H1 (cell line): ENCODE measurements around the gene APOL2. TPM values are rescaled to one million over a fixed set of nuclear protein-coding genes. Genes with fewer than 3 reads are reported as not detected.

Source experiments
- CTCF ChIA-PET: fragments of 300-600 bp; sonication (Branson Sonifier 250); formaldehyde crosslinking; loops from one replicate; lab custom pipeline; 2021; ENCODE audit not compliant: partially characterized antibody; lab: Charles Lee
- POLR2A ChIA-PET: fragments of 300-600 bp; sonication (Branson Sonifier 250); formaldehyde crosslinking; loops from one replicate; lab custom pipeline; 2021; ENCODE audit warnings: inconsistent platforms; ENCODE audit not compliant: partially characterized antibody; lab: Charles Lee
- DNase-seq, 2 experiments: peaks; one replicate each; pipeline versions ENCODE4 v3.0.0 to v3.0.0-alpha.2; 2010 to 2022; ENCODE audit warnings: low spot score in 2 of 2, low read depth in 1 of 2, mixed read lengths in 1 of 2
- FAIRE-seq: peaks from 2 replicates; lab custom pipeline; 2011; peaks lifted over from hg19 to GRCh38; lab: Jason Lieb, UNC
- H2AFZ ChIP-seq: 2 replicates; pipeline ENCODE4 v1.8.1; 2012; ENCODE audit warnings: low read length, inconsistent platforms
- H2AK5ac ChIP-seq: 2 replicates; pipeline ENCODE4 v1.6.1; 2013; ENCODE audit warnings: low read depth, low read length
- H2BK120ac ChIP-seq: replicated peaks from 2 replicates; pipeline ENCODE3; 2013; ENCODE audit warnings: low read depth, low read length, inconsistent platforms
- H2BK12ac ChIP-seq: 2 replicates; pipeline ENCODE4 v1.6.1; 2013; ENCODE audit warnings: low read depth, low read length
- H2BK15ac ChIP-seq: 2 replicates; pipeline ENCODE4 v1.6.1; 2013; ENCODE audit warnings: low read length
- H2BK20ac ChIP-seq: 2 replicates; pipeline ENCODE4 v1.6.1; 2013; ENCODE audit warnings: low read length
- H2BK5ac ChIP-seq: 2 replicates; pipeline ENCODE4 v1.6.1; 2013; ENCODE audit warnings: low read depth, low read length
- H3K14ac ChIP-seq: 2 replicates; pipeline ENCODE4 v1.6.1; 2013; ENCODE audit warnings: inconsistent platforms; ENCODE audit not compliant: insufficient read length
- H3K18ac ChIP-seq: 2 replicates; pipeline ENCODE4 v1.6.1; 2013; ENCODE audit warnings: low read length; ENCODE audit errors: extremely low read depth
- H3K23ac ChIP-seq: 2 replicates; pipeline ENCODE4 v1.6.1; 2013; ENCODE audit warnings: inconsistent platforms; ENCODE audit not compliant: insufficient read length
- H3K23me2 ChIP-seq: 2 replicates; pipeline ENCODE4 v1.6.1; 2013; ENCODE audit warnings: low read depth, low read length
- H3K27ac ChIP-seq: 2 replicates; pipeline ENCODE4 v1.6.1; 2011; ENCODE audit warnings: low read depth, low read length, inconsistent platforms
- H3K27me3 ChIP-seq, 4 experiments: replicated peaks in 1 of 4; 1 replicate in 1 of 4; 2 replicates in 3 of 4; pipeline versions ENCODE4 v1.6.1 to v1.8.1; 2011 to 2013; ENCODE audit warnings: low read length in 3 of 4, mild to moderate bottlenecking in 3 of 4, inconsistent platforms in 2 of 4, mixed read lengths in 2 of 4, moderate library complexity in 1 of 4; ENCODE audit not compliant: control insufficient read depth in 3 of 4, insufficient read depth in 3 of 4; ENCODE audit errors: extremely low read depth in 1 of 4
- H3K36me3 ChIP-seq, 4 experiments: 2 replicates each; pipeline versions ENCODE4 v1.6.1 to v1.8.1; 2011 to 2013; ENCODE audit warnings: mild to moderate bottlenecking in 4 of 4, low read length in 3 of 4, moderate library complexity in 2 of 4, control low read depth in 1 of 4, inconsistent platforms in 1 of 4; ENCODE audit not compliant: insufficient read depth in 4 of 4, control insufficient read depth in 2 of 4
- H3K4ac ChIP-seq: replicated peaks from 2 replicates; pipeline ENCODE3; 2013; ENCODE audit warnings: low read length, low read depth, mixed read lengths, inconsistent platforms; ENCODE audit not compliant: insufficient read length
- H3K4me1 ChIP-seq, 4 experiments: replicated peaks in 1 of 4; 1 replicate in 1 of 4; 2 replicates in 3 of 4; pipeline versions ENCODE4 v1.6.1 to v1.8.1; 2011 to 2013; ENCODE audit warnings: low read length in 3 of 4, inconsistent platforms in 2 of 4, mixed read lengths in 1 of 4; ENCODE audit not compliant: insufficient read depth in 4 of 4, control insufficient read depth in 3 of 4
- H3K4me2 ChIP-seq, 2 experiments: 2 replicates each; pipeline versions ENCODE4 v1.6.1 to v1.8.1; 2011 to 2013; ENCODE audit warnings: low read depth in 2 of 2, low read length in 2 of 2, control low read depth in 1 of 2, inconsistent platforms in 1 of 2, mild to moderate bottlenecking in 1 of 2; ENCODE audit not compliant: insufficient read depth in 1 of 2
- H3K4me3 ChIP-seq, 4 experiments: fragments of 200-600, 300-600 bp in 1 of 4; sonication (generic), shearing (Covaris generic), sonication (Bioruptor Twin) in 1 of 4; 2 replicates each; pipeline versions ENCODE4 v1.5.1 to v1.8.1; 2011 to 2016; ENCODE audit warnings: low read length in 4 of 4, low read depth in 3 of 4, control low read depth in 2 of 4, inconsistent platforms in 2 of 4, mild to moderate bottlenecking in 2 of 4, mixed read lengths in 1 of 4, moderate library complexity in 1 of 4; ENCODE audit not compliant: insufficient read depth in 2 of 4; ENCODE audit errors: extremely low read depth in 1 of 4
- H3K56ac ChIP-seq: replicated peaks from 2 replicates; pipeline ENCODE3; 2013; ENCODE audit warnings: low read depth, mild to moderate bottlenecking, mixed read lengths, low read length, inconsistent platforms; ENCODE audit not compliant: insufficient read length
- H3K79me1 ChIP-seq: 2 replicates; pipeline ENCODE4 v1.6.1; 2013; ENCODE audit warnings: low read depth, low read length, control low read depth
- H3K79me2 ChIP-seq, 2 experiments: 2 replicates each; pipeline versions ENCODE4 v1.6.1 to v1.8.1; 2012 to 2013; ENCODE audit warnings: low read length in 2 of 2, mild to moderate bottlenecking in 2 of 2, inconsistent platforms in 1 of 2; ENCODE audit not compliant: insufficient read depth in 2 of 2, control insufficient read depth in 1 of 2
- H3K9ac ChIP-seq, 4 experiments: replicated peaks in 1 of 4; 1 replicate in 1 of 4; 2 replicates in 3 of 4; pipeline versions ENCODE4 v1.6.1 to v1.8.1; 2011 to 2013; ENCODE audit warnings: low read depth in 3 of 4, low read length in 3 of 4, control low read depth in 2 of 4, mild to moderate bottlenecking in 2 of 4, moderate library complexity in 2 of 4, inconsistent platforms in 1 of 4; ENCODE audit errors: extremely low read depth in 1 of 4
- H3K9me3 ChIP-seq, 2 experiments: 2 replicates each; pipeline versions ENCODE4 v1.6.1 to v1.8.1; 2012 to 2013; ENCODE audit warnings: mild to moderate bottlenecking in 2 of 2, moderate library complexity in 2 of 2, control low read depth in 1 of 2, inconsistent platforms in 1 of 2, low read depth in 1 of 2, low read length in 1 of 2, mixed read lengths in 1 of 2; ENCODE audit not compliant: insufficient read depth in 2 of 2
- H4K20me1 ChIP-seq, 2 experiments: replicated peaks in 1 of 2; 2 replicates each; pipeline versions ENCODE3 to v1.8.1; 2011 to 2013; ENCODE audit warnings: inconsistent platforms in 2 of 2, low read length in 2 of 2, mild to moderate bottlenecking in 1 of 2; ENCODE audit not compliant: insufficient read depth in 2 of 2, control insufficient read depth in 1 of 2
- H4K5ac ChIP-seq: 2 replicates; pipeline ENCODE4 v1.6.1; 2013; ENCODE audit warnings: low read length, low read depth, mixed read lengths, inconsistent platforms; ENCODE audit not compliant: insufficient read length
- H4K8ac ChIP-seq: 2 replicates; pipeline ENCODE4 v1.8.0; 2013; ENCODE audit warnings: mild to moderate bottlenecking, moderate library complexity, low read length, inconsistent platforms; ENCODE audit not compliant: insufficient read depth; ENCODE audit errors: extremely low read depth
- H4K91ac ChIP-seq: replicated peaks from 2 replicates; pipeline ENCODE3; 2013; ENCODE audit warnings: low read length, mixed read lengths, inconsistent platforms; ENCODE audit not compliant: insufficient read length
- CBX5 ChIP-seq: fragments of 300-800, 300-1000 bp; sonication (generic); IDR thresholded peaks from 2 replicates; pipeline ENCODE4 v1.7.1; 2016; ENCODE audit warnings: antibody characterized with exemption, low read length, low read depth
- CBX8 ChIP-seq: fragments of 300-800, 300-1000 bp; sonication (generic); IDR thresholded peaks from 2 replicates; pipeline ENCODE4 v1.7.1; 2016; ENCODE audit warnings: low read depth, low read length, borderline replicate concordance
- CEBPB ChIP-seq: IDR thresholded peaks from 2 replicates; pipeline ENCODE4 v1.6.1; 2012; ENCODE audit warnings: low read depth, low read length
- RAD21 ChIP-seq, 2 experiments: IDR thresholded peaks in 1 of 2; conservative IDR thresholded peaks in 1 of 2; 2 replicates each; pipeline ENCODE4 v1.6.1; 2011; ENCODE audit warnings: low read depth in 2 of 2, low read length in 2 of 2, improper control_type of control experiment in 1 of 2, inconsistent platforms in 1 of 2, mild to moderate bottlenecking in 1 of 2, moderate library complexity in 1 of 2
- RFX5 ChIP-seq: IDR thresholded peaks from 2 replicates; pipeline ENCODE4 v1.6.1; 2011; ENCODE audit warnings: low read depth, low read length, improper control_type of control experiment, borderline replicate concordance
- SIX5 ChIP-seq: IDR thresholded peaks from 2 replicates; pipeline ENCODE4 v1.6.1; 2011; ENCODE audit warnings: mild to moderate bottlenecking, low read depth, low read length
- SRF ChIP-seq: IDR thresholded peaks from 2 replicates; pipeline ENCODE4 v1.6.1; 2011; ENCODE audit warnings: mild to moderate bottlenecking, low read depth, low read length, moderate library complexity
- TBP ChIP-seq: IDR thresholded peaks from 2 replicates; pipeline ENCODE4 v1.6.1; 2011; ENCODE audit warnings: low read depth, low read length, improper control_type of control experiment
- TCF12 ChIP-seq: IDR thresholded peaks from 2 replicates; pipeline ENCODE4 v1.6.1; 2011; ENCODE audit warnings: low read depth, mild to moderate bottlenecking, low read length
- WGBS, 2 experiments: shearing (Covaris generic) in 1 of 2; methylation state at CpG; one replicate each; pipeline versions ENCODE4 v1.1.6 to v1.1.7; 2013 to 2015; ENCODE audit warnings: low lambda C conversion rate in 2 of 2, mixed read lengths in 2 of 2, inconsistent platforms in 1 of 2, low coverage in 1 of 2, missing lambda C conversion rate in 1 of 2; ENCODE audit not compliant: insufficient replicate concordance in 2 of 2, insufficient coverage in 1 of 2, insufficient read length in 1 of 2; ENCODE audit errors: extremely low coverage in 1 of 2, missing lambda C conversion rate in 1 of 2; 5-methylcytosine and 5-hydroxymethylcytosine counted together
- polyA plus RNA-seq, 7 experiments: library from polyadenylated mRNA; depleted of rRNA in 3 of 7; stranded (reverse) in 5 of 7; unstranded in 2 of 7; fragments of >200 nt in 5 of 7; fragments of 200-250 nt in 2 of 7; gene quantifications; 1 replicate in 5 of 7; 2 replicates in 1 of 7; 4 replicates in 1 of 7; pipeline versions ENCODE4 v1.2.1 to v1.2.3, GENCODE V29; 2011 to 2013; ENCODE audit warnings: missing spikeins in 2 of 7, mixed read lengths in 2 of 7
- total RNA-seq: library from RNA; stranded (reverse); fragmentation: NEBNext Ultra II Directional; extraction: Animal tissue kit (Norgen Biotek cat#: 25700); gene quantifications from 2 replicates; pipeline ENCODE4 v1.2.1, GENCODE V29; 2021
- TF ChIP-seq, protein P1 (sequence below): IDR thresholded peaks from 2 replicates; pipeline ENCODE4 v1.6.1; 2012; ENCODE audit warnings: low read length, inconsistent platforms

Gene APOL2
- total and polyA plus RNA-seq, 2 of the 8 experiments (the other 6 are each of a cell fraction or from before 2014, with no cell fraction given): 8.1 to 11.0 TPM

GRCh38 chr22:36211237-36211861 lies 28.0 kb downstream of the APOL2 start:
- DNase-seq (no peak), FAIRE-seq (no peak)
- H3K27ac ChIP-seq: no peak overlapping the region
- no peak overlapping the region for H3K4me2 ChIP-seq
- no peak overlapping the region for H4K91ac ChIP-seq
- no peak overlapping the region for H3K56ac ChIP-seq
- 0 out of 2 replicates have a peak overlapping the region, but pooled peaks have one; percentile 45 for H2AFZ ChIP-seq
- CTCF ChIA-PET: interaction anchor here (0.9 to 1.6 kb wide), 3 partner anchors 9 to 75 kb away, joined by 3 to 5 read pairs (median 4); partner anchors contain the start of gene APOL4
- H4K8ac ChIP-seq: no peak overlapping the region
- H3K4ac ChIP-seq: no peak overlapping the region
- no peaks in the 10 kb centered on the region for H4K20me1 ChIP-seq
- H3K36me3 ChIP-seq: no peaks in the 10 kb centered on the region
- no peak overlapping the region for H2BK15ac ChIP-seq
- H2BK5ac ChIP-seq: no peak overlapping the region
- H3K27me3 ChIP-seq: no peaks in the 10 kb centered on the region; a peak in 2 of 7 replicates
- no peak overlapping the region for H2BK120ac ChIP-seq
- no peak overlapping the region for H2AK5ac ChIP-seq
- no peak overlapping the region for H3K23ac ChIP-seq
- H2BK12ac ChIP-seq: no peak overlapping the region
- WGBS, 2 experiments: 84% methylated on average over 4 of the region's 4 CpGs; no CpG with 5 or more reads in 1 of the 2 experiments
- no peak overlapping the region for H3K14ac ChIP-seq
- no peak overlapping the region for H3K4me3 ChIP-seq
- H3K23me2 ChIP-seq: no peaks in the 10 kb centered on the region
- no peak overlapping the region for H3K9ac ChIP-seq
- H3K79me1 ChIP-seq: no peaks in the 10 kb centered on the region
- POLR2A ChIA-PET: interaction anchor here (0.6 kb wide), 1 partner anchor 548 kb away, joined by 3 read pairs; no protein-coding TSS in a partner anchor
- no peak overlapping the region for H2BK20ac ChIP-seq
- H3K18ac ChIP-seq: no peak overlapping the region
- H3K79me2 ChIP-seq: no peaks in the 10 kb centered on the region
- no peaks in the 10 kb centered on the region for H3K4me1 ChIP-seq
- no peak overlapping the region for H4K5ac ChIP-seq
- TF ChIP-seq, protein P1, sequence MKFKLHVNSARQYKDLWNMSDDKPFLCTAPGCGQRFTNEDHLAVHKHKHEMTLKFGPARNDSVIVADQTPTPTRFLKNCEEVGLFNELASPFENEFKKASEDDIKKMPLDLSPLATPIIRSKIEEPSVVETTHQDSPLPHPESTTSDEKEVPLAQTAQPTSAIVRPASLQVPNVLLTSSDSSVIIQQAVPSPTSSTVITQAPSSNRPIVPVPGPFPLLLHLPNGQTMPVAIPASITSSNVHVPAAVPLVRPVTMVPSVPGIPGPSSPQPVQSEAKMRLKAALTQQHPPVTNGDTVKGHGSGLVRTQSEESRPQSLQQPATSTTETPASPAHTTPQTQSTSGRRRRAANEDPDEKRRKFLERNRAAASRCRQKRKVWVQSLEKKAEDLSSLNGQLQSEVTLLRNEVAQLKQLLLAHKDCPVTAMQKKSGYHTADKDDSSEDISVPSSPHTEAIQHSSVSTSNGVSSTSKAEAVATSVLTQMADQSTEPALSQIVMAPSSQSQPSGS: no peak
- TF ChIP-seq RAD21 (IDR thresholded peaks at IDR 0.05 in 1 of 2, conservative IDR thresholded peaks at IDR 0.05 in 1 of 2; ENCODE audit: low read depth in 2 of 2, low read length in 2 of 2): no peak
- no peak for TF ChIP-seq TCF12
- TF ChIP-seq CBX8: no peak
- TF ChIP-seq TBP: no peak
- TF ChIP-seq RFX5: no peak
- TF ChIP-seq SRF: no peak
- no peak for TF ChIP-seq SIX5
- TF ChIP-seq CEBPB: no peak
- TF ChIP-seq CBX5: no peak
- H3K9me3 ChIP-seq: peaks cover 0 to 4% of the 10 kb centered on the region in 2 experiments; a peak in 1 of 4 replicates
